ENCODE results near the gene SCTR.

The SCTR gene

GRCh38 chr2:119484834-119485233, 39.4 kb downstream of the SCTR start:
- TF ChIP-seq, protein P1, sequence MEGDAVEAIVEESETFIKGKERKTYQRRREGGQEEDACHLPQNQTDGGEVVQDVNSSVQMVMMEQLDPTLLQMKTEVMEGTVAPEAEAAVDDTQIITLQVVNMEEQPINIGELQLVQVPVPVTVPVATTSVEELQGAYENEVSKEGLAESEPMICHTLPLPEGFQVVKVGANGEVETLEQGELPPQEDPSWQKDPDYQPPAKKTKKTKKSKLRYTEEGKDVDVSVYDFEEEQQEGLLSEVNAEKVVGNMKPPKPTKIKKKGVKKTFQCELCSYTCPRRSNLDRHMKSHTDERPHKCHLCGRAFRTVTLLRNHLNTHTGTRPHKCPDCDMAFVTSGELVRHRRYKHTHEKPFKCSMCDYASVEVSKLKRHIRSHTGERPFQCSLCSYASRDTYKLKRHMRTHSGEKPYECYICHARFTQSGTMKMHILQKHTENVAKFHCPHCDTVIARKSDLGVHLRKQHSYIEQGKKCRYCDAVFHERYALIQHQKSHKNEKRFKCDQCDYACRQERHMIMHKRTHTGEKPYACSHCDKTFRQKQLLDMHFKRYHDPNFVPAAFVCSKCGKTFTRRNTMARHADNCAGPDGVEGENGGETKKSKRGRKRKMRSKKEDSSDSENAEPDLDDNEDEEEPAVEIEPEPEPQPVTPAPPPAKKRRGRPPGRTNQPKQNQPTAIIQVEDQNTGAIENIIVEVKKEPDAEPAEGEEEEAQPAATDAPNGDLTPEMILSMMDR (IDR thresholded peaks at IDR 0.05; ENCODE audit: insufficient read depth, missing control alignments), result no peak
- FAIRE-seq (no peak), DNase-seq (ENCODE audit: insufficient read length, low spot score) (no peak)

- TF ChIP-seq, protein P1 (IDR thresholded peaks at IDR 0.05; ENCODE audit: insufficient read depth, missing control alignments), result no peak
- FAIRE-seq, result no peak
- DNase-seq (ENCODE audit: insufficient read length, low spot score), result no peak
Observed at GRCh38 chr2:119483896-119484718, 40.2 kb downstream of the SCTR start.

- DNase-seq (ENCODE audit: insufficient read length, low spot score), result no peak
- no peak for FAIRE-seq
- TF ChIP-seq, protein P1 (IDR thresholded peaks at IDR 0.05; ENCODE audit: insufficient read depth, missing control alignments), result no peak
Observed at GRCh38 chr2:119483395-119483753, 40.9 kb downstream of the SCTR start.

DNA sequence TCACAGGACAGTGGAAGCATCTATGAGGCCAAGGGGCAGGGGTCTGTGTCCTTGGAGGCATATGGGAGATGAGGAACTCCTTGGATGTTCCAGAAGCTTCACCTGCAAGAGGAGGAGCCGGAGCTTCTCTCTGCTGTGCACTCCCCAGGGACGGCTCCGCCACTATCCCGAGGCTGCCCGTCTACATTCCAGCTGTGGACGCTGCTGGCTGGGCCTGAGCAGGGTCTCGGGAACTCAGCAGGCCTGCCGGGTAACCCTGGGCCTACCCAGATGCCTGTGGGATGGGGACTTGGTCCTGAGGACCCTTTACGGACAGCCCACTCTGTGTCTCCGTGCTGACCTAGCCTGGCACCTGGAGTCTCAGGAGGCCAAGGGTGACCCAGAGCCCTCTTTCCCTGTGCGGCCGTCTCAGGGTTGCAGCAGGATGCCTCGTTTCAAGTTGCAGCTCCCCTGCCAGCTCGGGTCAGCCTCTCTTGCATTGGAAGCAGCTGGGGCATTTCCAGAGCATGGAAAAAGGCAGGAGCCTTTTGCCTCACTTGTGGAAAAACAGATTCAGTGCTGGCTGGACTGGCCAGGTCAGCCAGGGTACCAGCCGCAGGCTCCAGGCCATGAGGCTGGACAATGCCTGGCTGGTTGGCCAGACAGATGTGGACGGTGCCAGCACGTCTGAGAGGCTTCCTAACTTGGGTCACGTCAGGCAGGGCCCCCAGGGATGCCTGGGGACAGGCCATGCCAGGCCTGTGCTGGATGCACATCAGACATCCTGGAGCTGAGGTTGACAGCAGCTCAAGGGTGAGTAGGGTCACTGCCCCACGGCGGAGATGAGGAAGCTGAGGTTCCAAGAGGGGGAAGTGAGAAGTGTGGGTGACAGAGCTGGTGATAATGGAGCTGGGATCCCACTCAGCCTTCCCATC, 41.5 kb downstream of the SCTR start:
- TF ChIP-seq, protein P1 (IDR thresholded peaks at IDR 0.05; ENCODE audit: insufficient read depth, missing control alignments), result no peak
- DNase-seq (ENCODE audit: insufficient read length, low spot score) (no peak), FAIRE-seq (no peak)

GRCh38 chr2:119481501-119482455, 42.5 kb downstream of the SCTR start:
- FAIRE-seq (no peak), DNase-seq (ENCODE audit: insufficient read length, low spot score) (no peak)
- TF ChIP-seq, protein P1 (IDR thresholded peaks at IDR 0.05; ENCODE audit: insufficient read depth, missing control alignments), result no peak

DNA sequence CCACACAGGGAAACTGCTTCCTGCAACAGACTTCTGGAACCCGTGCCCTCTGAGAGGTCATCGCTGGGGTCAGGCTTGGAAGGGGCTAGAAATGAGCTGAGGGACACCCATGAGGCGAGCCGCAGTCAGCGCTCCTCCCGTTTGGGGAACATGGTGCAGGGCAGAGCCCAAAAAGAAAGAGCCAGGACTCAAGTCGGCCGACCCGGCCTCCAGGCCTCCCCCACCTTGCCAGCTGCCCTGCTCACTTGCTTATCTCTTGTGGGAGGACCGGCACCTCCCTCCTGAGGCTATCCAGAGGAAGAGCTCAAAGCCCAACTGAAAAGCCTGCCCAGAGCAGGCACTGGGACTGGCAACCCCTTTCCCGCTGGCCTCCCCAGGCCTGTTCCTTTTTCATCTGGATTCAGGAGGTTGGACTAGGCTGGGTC, 43.6 kb downstream of the SCTR start:
- TF ChIP-seq, protein P1 (IDR thresholded peaks at IDR 0.05; ENCODE audit: insufficient read depth, missing control alignments), result no peak
- no peak for FAIRE-seq
- DNase-seq (ENCODE audit: insufficient read length, low spot score), result no peak

All from D721Med (cell line).